GM04503 (cell line): ENCODE measurements around the gene CFC1.
"Not testable (repeated sequence)": the region's sequence is repeated elsewhere in the genome, so short reads cannot be mapped to it uniquely, and the experiment has no call there.

ENCODE experiments used
- DNase-seq: peaks from one replicate; pipeline ENCODE4 v3.0.0-alpha.2; 2012; ENCODE audit warnings: low read depth

Gene CFC1

GRCh38 chr2:130583582-130583981 is 15.8 kb downstream of the CFC1 start:
- DNase-seq, result not testable (repeated sequence)

- DNase-seq, result not testable (repeated sequence)
These were observed 16.4 kb downstream of the CFC1 start for GRCh38 chr2:130582970-130583369.

GRCh38 chr2:130581491-130581890 is 17.9 kb downstream of the CFC1 start:
- DNase-seq, result not testable (repeated sequence)

GRCh38 chr2:130579121-130579520 is 20.3 kb downstream of the CFC1 start:
- not testable (repeated sequence) for DNase-seq

- not testable (repeated sequence) for DNase-seq
These were observed 21.8 kb downstream of the CFC1 start for GRCh38 chr2:130577559-130577958.

- DNase-seq, result not testable (repeated sequence)
These were observed 23.1 kb downstream of the CFC1 start for GRCh38 chr2:130576209-130576784.

- not testable (repeated sequence) for DNase-seq
These were observed 25.1 kb downstream of the CFC1 start for GRCh38 chr2:130574230-130574629.

- not testable (repeated sequence) for DNase-seq
These were observed 27.4 kb downstream of the CFC1 start for GRCh38 chr2:130571929-130572328.

GRCh38 chr2:130566165-130566564 is 33.2 kb downstream of the CFC1 start:
- DNase-seq, result not testable (repeated sequence)

GRCh38 chr2:130556441-130556840 is 42.9 kb downstream of the CFC1 start:
- not testable (repeated sequence) for DNase-seq

- not testable (repeated sequence) for DNase-seq
These were observed 45.2 kb downstream of the CFC1 start for GRCh38 chr2:130554178-130554577.

- not testable (repeated sequence) for DNase-seq
These were observed 49.9 kb downstream of the CFC1 start for GRCh38 chr2:130549475-130549874.

GRCh38 chr2:130548418-130548817 is 51.0 kb downstream of the CFC1 start:
- not testable (repeated sequence) for DNase-seq

- not testable (repeated sequence) for DNase-seq
These were observed 54.4 kb downstream of the CFC1 start for GRCh38 chr2:130544978-130545377.

GRCh38 chr2:130543785-130544528 is 55.4 kb downstream of the CFC1 start:
- not testable (repeated sequence) for DNase-seq

- not testable (repeated sequence) for DNase-seq
These were observed 56.6 kb downstream of the CFC1 start for GRCh38 chr2:130542789-130543188.
